NCI-H774 (cell line): ENCODE data around the gene PDZD2.
"Not testable (repeated sequence)": the region's sequence is repeated elsewhere in the genome, so short reads cannot be mapped to it uniquely, and the experiment has no call there.

Experiments
- DNase-seq: peaks from one replicate; lab custom pipeline; 2025; lab: John Stamatoyannopoulos, UW

PDZD2 gene

GRCh38 chr5:32013658-32014057 is 374.7 kb downstream of the PDZD2 start:
- DNase-seq, result no peak

- DNase-seq, result no peak
Measured at GRCh38 chr5:32014096-32014745, 375.3 kb downstream of the PDZD2 start.

- not testable (repeated sequence) for DNase-seq
Measured at GRCh38 chr5:32015262-32015661, 376.3 kb downstream of the PDZD2 start.

- DNase-seq, result no peak
Measured at GRCh38 chr5:32017692-32018367, 378.9 kb downstream of the PDZD2 start.

- DNase-seq, result no peak
Measured at GRCh38 chr5:32018476-32019436, 379.8 kb downstream of the PDZD2 start.

- no peak for DNase-seq
Measured at GRCh38 chr5:32020271-32020670, 381.3 kb downstream of the PDZD2 start.

- DNase-seq, result no peak
Measured at GRCh38 chr5:32020946-32021345, 382.0 kb downstream of the PDZD2 start.

GRCh38 chr5:32021771-32022170 is 382.8 kb downstream of the PDZD2 start:
- no peak for DNase-seq

GRCh38 chr5:32022638-32023037 is 383.7 kb downstream of the PDZD2 start:
- no peak for DNase-seq

- DNase-seq, result no peak
Measured at GRCh38 chr5:32023816-32024215, 384.9 kb downstream of the PDZD2 start.

GRCh38 chr5:32024751-32025150 is 385.8 kb downstream of the PDZD2 start:
- no peak for DNase-seq

GRCh38 chr5:32027093-32027716 is 388.3 kb downstream of the PDZD2 start:
- no peak for DNase-seq

GRCh38 chr5:32027717-32028458 is 389.0 kb downstream of the PDZD2 start:
- no peak for DNase-seq

GRCh38 chr5:32029261-32029660 is 390.3 kb downstream of the PDZD2 start:
- DNase-seq, result no peak

- no peak for DNase-seq
Measured at GRCh38 chr5:32029781-32030180, 390.9 kb downstream of the PDZD2 start.

- no peak for DNase-seq
Measured at GRCh38 chr5:32030222-32030621, 391.3 kb downstream of the PDZD2 start.

- no peak for DNase-seq
Measured at GRCh38 chr5:32030686-32031085, 391.8 kb downstream of the PDZD2 start.

GRCh38 chr5:32031089-32031488 is 392.2 kb downstream of the PDZD2 start:
- no peak for DNase-seq

- DNase-seq, result no peak
Measured at GRCh38 chr5:32038523-32038922, 399.6 kb downstream of the PDZD2 start.

- not testable (repeated sequence) for DNase-seq
Measured at GRCh38 chr5:32039133-32039532, 400.2 kb downstream of the PDZD2 start.

GRCh38 chr5:32039601-32040000 is 400.7 kb downstream of the PDZD2 start:
- DNase-seq, result not testable (repeated sequence)
